Urinary bladder (tissue), 4 donors: ENCODE measurements around the gene FNIP2. TPM values are rescaled to one million over a fixed set of nuclear protein-coding genes. Genes with fewer than 3 reads are reported as not detected.

Source experiments
- DNase-seq: peaks from one replicate; pipeline ENCODE4 v3.0.0-alpha.2; 2015; ENCODE audit errors: extremely low spot score
- H3K27ac ChIP-seq: one replicate; pipeline ENCODE4 v1.5.1; 2013; ENCODE audit warnings: low read depth, mild to moderate bottlenecking, moderate library complexity
- H3K36me3 ChIP-seq: one replicate; pipeline ENCODE4 v1.6.1; 2013; ENCODE audit warnings: mild to moderate bottlenecking, moderate library complexity; ENCODE audit not compliant: insufficient read depth
- H3K4me1 ChIP-seq: one replicate; pipeline ENCODE4 v1.6.1; 2013; ENCODE audit warnings: mild to moderate bottlenecking, moderate library complexity; ENCODE audit not compliant: insufficient read depth
- H3K4me3 ChIP-seq: one replicate; pipeline ENCODE4 v1.5.1; 2013; ENCODE audit warnings: low read depth, low read length
- WGBS: extraction: QIAGEN DNeasy Blood & Tissue Kit; methylation state at CpG from one replicate; pipeline ENCODE4 v1.1.7; 2013; 5-methylcytosine and 5-hydroxymethylcytosine counted together
- polyA plus RNA-seq: library from polyadenylated mRNA; stranded (reverse); fragments of 200-250 nt; gene quantifications from one replicate; pipeline ENCODE4 v1.2.3, GENCODE V29; 2013
- total RNA-seq: library from RNA; depleted of rRNA; stranded (reverse); fragments of >200 nt; gene quantifications from one replicate; pipeline ENCODE4 v1.2.3, GENCODE V29; 2014
- donor health status: healthy with polysubstance abuse.
- donor health status: healthy.

FNIP2 gene
- total and polyA plus RNA-seq, 2 donors = 15.6 to 54.0 TPM

DNA sequence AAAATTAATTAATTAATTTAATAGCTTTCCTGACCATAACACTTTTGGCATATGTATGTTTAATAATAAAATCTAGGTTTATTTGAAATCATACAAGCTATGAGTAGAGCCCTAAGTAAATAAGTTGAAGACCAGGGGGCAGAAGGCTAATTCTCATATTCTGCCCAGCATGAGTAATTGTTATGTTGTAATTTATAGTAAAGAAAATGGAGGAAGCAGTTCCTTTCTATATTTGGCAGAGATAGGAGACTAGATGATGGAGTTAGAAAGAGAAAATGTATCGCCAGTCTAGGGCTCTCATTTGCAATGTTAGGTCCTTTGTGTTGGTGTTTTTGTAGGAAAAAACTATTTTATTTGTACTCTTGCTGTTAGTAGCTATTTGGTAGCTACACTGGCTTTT lies 89.1 kb downstream of the FNIP2 start:
- no peak overlapping the region for H3K27ac ChIP-seq
- no peaks in the 10 kb centered on the region for H3K4me1 ChIP-seq
- H3K4me3 ChIP-seq = no peak overlapping the region
- H3K36me3 ChIP-seq = peaks cover 7% of the 10 kb centered on the region
- 92% methylated on average over 1 of the region's 1 CpG for WGBS
- no peak for DNase-seq

DNA sequence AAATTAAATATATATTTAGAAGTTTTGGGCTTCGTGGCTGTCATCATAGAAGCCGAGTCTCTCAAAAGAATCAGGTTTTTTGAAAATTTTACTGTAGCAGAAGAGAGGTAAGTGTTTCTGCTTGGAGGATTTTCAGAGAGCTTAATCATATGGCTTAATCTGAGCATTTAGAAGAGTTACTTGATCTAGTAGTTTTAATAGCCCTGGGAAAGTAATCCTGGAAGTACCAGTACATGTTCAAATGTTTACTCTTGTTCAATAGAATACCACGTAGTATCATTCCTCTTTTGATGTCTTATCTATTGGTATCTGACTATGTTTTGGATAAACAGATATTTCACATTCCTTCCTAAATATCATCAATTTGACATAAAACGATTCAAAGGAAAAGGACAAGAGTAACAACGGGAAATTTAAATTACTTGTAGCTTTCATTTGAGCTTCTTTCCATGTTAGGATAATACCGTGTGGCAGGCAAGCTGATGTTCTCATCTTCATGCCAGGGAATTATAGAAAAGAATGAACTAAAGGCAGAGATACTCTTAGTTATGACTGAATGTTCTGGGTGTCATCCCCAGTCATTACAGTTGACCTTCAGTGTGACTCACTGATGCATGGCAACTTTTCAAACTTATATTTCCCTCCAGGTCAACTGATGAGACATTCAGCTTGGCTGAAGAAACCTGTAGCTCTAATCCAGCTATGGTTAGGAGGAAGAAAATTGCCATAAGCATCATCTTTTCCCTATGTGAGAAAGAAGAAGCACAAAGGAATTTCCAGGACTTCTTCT lies 89.8 kb downstream of the FNIP2 start:
- no peak overlapping the region for H3K4me3 ChIP-seq
- WGBS = 58% methylated on average over 6 of the region's 6 CpGs
- no peak for DNase-seq
- H3K4me1 ChIP-seq = no peaks in the 10 kb centered on the region
- H3K36me3 ChIP-seq = peaks cover 7% of the 10 kb centered on the region
- H3K27ac ChIP-seq = no peak overlapping the region

DNA sequence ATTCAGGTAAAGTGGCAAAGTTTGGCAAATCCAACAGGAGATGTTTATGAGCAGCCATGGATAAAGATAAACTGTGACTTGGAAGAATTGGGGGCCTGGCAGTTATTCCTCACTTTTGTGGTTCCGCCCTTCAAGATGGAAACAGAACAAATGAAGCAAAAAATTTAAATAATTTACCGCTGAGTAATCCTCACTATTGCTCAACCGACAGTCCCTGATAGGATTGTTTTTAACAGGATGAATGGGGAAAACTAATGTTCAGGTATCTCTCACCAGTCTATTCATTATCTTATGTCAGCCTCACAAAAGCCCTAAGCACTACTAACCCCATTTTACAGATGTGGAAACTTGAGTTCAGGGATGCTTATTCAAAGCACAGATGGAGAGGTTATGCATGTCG lies 90.8 kb downstream of the FNIP2 start:
- no peak for DNase-seq
- WGBS = 96% methylated on average over 4 of the region's 4 CpGs
- H3K4me1 ChIP-seq = no peaks in the 10 kb centered on the region
- no peak overlapping the region for H3K27ac ChIP-seq
- no peak overlapping the region for H3K4me3 ChIP-seq
- H3K36me3 ChIP-seq = peaks cover 7% of the 10 kb centered on the region

DNA sequence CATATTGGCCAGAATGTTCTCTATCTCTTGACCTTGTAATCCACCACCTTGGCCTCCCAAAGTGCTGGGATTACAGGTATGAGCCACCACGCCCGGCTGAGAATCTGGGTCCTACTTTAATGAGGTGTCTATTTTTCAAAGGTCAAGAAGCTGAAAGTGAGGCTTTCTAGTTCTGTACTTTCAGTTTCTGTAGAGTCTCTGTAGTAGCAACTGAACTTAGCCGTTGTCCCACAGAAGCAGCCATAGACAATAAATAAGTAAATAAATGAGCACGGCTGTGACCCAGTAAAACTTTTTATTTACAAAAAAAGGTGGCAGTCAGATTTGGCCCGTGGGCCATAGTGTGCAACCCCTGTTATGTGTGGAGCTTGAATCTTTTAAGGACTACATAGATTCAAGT lies 92.0 kb downstream of the FNIP2 start:
- peaks cover 7% of the 10 kb centered on the region for H3K36me3 ChIP-seq
- no peak for DNase-seq
- H3K4me1 ChIP-seq = no peaks in the 10 kb centered on the region
- H3K4me3 ChIP-seq = no peak overlapping the region
- H3K27ac ChIP-seq = no peak overlapping the region
- 85% methylated on average over 5 of the region's 5 CpGs for WGBS

DNA sequence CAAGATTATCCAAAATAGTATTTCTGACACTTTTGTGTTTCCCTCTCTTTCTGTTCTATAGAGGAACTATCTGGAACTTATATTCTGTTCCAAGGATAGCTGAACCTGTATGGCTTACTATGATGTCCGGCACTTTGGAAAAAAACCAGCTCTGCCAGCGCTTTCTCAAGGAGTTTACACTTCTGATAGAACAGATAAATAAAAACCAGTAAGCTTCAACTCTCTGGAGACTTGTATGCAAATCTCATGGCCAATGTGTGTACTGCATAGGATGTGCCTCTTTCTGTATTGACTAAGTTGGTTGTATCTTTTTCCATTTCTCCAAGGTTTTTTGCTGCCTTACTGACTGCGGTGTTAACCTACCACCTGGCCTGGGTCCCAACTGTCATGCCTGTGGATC lies 92.5 kb downstream of the FNIP2 start:
- no peak for DNase-seq
- 96% methylated on average over 3 of the region's 3 CpGs for WGBS
- no peaks in the 10 kb centered on the region for H3K4me1 ChIP-seq
- no peak overlapping the region for H3K27ac ChIP-seq
- no peak overlapping the region for H3K4me3 ChIP-seq
- H3K36me3 ChIP-seq = peaks cover 7% of the 10 kb centered on the region

DNA sequence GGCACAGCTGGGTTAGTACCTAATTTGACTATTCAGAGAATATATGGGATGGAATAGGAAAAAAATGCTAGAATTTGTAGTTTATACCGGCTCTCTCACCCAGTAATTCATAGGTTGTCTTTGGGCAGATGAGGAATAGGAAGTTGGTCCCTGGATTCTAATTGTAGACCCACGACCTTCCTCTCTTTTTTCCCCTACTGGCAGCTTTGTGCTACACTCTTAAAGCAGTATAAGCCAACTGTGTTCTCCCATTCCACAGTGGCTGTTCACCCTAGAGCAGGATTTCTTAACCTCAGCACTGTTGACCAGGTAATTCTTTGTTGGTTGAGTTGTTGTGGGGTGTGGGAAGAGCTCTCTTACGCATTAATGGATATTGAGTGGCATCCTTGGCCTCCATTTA lies 92.9 kb downstream of the FNIP2 start:
- Histone ChIP-seq H3K4me1 (no peaks in the 10 kb centered on the region), H3K36me3 (peaks cover 7% of the 10 kb centered on the region), H3K27ac (no peak overlapping the region), H3K4me3 (no peak overlapping the region)
- WGBS = 92% methylated on average over 3 of the region's 3 CpGs
- DNase-seq = no peak

DNA sequence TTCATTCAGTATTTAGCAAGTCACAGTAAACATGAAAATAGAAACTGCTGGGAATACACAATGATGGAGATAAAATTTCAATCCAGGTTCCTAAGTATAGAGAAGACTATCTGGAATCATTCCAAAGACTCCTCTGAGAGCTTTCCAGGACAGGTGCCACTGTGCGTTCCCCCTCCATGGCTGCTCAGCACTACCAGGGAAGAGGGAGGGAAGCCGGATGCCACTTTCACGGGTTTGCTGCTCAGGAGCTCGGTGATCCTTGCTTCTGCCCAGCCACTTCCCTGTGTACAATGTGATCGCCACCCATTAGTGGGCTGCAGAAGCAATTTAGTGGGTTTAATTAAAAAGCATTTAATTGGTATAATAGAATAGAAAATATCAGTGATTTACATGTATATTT lies 94.5 kb downstream of the FNIP2 start:
- no peak for DNase-seq
- H3K4me1 ChIP-seq = no peaks in the 10 kb centered on the region
- H3K27ac ChIP-seq = no peak overlapping the region
- WGBS = 95% methylated on average over 5 of the region's 5 CpGs
- H3K36me3 ChIP-seq = peaks cover 7% of the 10 kb centered on the region
- no peak overlapping the region for H3K4me3 ChIP-seq

DNA sequence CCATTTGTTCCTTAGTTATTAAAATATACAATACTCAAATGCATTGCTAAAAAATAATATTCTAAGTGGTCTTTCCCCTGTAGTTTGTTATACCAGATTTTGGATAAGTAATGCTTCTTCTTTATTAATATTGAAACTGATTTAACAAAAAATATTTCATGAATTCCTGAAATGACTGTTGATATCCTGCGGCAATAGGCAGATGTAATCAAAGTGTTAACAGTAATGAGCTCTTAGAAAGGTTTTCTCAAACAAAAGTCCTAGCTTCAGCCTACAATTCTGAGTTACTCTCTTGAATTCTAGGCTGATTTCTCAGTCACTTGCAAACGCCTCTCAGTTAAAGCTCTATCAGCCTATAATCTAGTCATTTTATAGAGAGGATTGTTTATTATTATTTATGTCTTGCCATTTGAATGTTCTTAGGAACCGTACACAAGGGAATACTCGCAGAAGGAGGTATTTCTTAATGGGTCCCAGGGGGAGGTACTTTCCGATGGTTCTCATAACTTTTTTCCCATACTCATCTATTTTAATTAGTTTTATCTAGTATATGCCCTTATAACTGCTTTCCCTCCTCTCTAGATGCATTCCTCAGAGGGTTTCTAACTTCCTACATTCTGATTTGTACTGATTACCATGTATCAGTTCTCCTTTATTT lies 96.8 kb downstream of the FNIP2 start:
- no peaks in the 10 kb centered on the region for H3K4me1 ChIP-seq
- peaks cover 5% of the 10 kb centered on the region for H3K36me3 ChIP-seq
- H3K4me3 ChIP-seq = no peak overlapping the region
- 68% methylated on average over 5 of the region's 5 CpGs for whole genome bisulfite sequencing
- no peak for DNase-seq
- no peak overlapping the region for H3K27ac ChIP-seq

DNA sequence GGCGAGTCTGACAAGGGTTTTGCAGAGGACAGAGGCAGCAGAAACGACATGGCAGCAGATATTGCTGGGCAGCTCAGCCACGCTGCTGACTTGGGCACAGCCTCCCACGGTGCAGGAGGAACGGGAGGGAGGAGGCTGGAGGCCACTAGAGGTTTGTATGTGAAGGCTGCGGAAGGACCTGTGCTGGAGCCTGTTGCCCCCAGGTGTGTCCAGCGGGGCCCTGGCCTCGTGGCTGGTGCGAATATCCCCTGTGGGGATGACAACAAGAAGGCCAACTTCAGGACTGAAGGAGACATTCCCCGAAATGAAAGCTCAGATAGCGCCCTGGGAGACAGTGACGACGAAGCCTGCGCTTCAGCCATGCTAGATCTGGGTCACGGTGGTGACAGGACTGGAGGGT lies 100.2 kb downstream of the FNIP2 start:
- H3K27ac ChIP-seq = no peak overlapping the region
- DNase-seq = no peak
- no peaks in the 10 kb centered on the region for H3K4me1 ChIP-seq
- H3K36me3 ChIP-seq = no peaks in the 10 kb centered on the region
- WGBS = 96% methylated on average over 15 of the region's 15 CpGs
- H3K4me3 ChIP-seq = no peak overlapping the region

DNA sequence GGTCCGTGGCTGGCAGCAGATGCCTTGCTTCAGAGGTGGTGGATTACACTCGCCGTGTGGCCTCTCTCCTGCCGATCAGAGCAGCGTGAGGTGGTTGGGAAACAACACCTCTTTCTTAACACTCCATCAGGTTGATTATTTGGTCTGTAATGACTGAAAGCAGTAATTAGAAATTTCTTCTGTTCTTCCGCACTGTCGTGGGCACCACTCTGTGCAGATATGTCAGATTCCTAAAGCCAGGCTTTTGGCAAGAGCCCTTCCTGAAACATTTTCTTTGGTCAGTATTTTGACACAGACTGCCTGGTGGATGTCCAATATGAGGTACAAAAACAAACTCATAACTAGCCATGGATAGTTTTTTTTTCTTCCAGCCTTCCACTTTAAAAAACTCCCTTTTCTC lies 100.9 kb downstream of the FNIP2 start:
- H3K27ac ChIP-seq = no peak overlapping the region

DNA sequence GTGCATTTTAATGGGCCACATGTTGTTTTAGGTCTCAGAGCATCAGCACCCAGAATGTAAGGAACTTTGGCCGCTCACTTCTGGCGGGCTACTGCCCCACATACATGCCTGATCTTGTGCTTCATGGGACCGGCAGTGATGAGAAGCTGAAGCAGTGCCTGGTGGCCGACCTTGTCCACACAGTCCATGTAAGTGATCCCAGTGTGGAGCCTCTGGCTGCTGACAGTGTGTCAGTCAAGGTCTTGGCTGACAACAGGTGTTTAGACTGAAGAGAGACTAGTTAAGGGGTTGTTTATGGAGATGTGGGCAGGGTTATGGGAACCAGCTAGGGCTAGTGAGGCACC lies 101.4 kb downstream of the FNIP2 start:
- Histone ChIP-seq H3K4me3 (no peak overlapping the region), H3K4me1 (no peaks in the 10 kb centered on the region), H3K27ac (no peak overlapping the region), H3K36me3 (no peaks in the 10 kb centered on the region)
- WGBS = 84% methylated on average over 4 of the region's 4 CpGs
- no peak for DNase-seq

More for the DNA sequence above, 100.9 kb downstream of the FNIP2 start:
- H3K4me1 ChIP-seq = no peaks in the 10 kb centered on the region
- WGBS = 89% methylated on average over 7 of the region's 7 CpGs
- H3K4me3 ChIP-seq = no peak overlapping the region
- no peaks in the 10 kb centered on the region for H3K36me3 ChIP-seq
- DNase-seq = no peak

DNA sequence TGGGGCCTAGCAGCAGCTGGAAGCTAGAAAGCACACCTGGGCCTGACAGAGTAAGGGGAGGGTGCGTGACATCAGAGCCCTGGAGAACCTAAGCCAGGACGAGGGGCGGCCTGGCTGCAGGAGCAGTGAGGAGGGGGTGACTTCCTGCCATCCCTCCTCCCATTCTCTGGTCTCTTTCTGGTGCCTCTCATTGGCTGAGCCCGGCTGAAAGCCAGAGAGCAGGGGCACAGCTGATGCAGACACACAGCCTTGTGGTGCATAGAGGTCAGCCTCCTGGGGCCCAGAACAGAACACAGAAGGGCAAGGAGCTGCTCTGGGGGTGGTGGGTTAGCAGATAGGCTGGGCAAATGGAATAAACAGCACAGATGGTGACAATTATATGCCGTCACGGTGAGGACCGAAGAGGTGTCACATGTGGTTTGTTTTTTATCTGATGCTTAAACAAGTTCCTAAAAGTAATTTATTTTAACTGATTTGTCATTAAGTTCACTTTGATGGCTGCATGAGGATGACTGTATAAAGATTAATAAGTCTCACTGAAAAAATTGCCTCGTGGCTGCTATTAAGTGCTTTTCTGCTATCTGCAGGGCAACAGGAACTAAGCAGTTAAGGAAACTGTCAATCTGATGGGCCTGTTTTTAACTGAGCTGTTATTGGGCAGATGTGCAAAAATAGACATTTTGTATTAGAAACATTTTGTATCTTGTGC lies 102.0 kb downstream of the FNIP2 start:
- H3K4me3 ChIP-seq = no peak overlapping the region
- no peak overlapping the region for H3K27ac ChIP-seq
- no peaks in the 10 kb centered on the region for H3K36me3 ChIP-seq
- no peaks in the 10 kb centered on the region for H3K4me1 ChIP-seq
- WGBS = 76% methylated on average over 8 of the region's 8 CpGs
- DNase-seq = no peak

DNA sequence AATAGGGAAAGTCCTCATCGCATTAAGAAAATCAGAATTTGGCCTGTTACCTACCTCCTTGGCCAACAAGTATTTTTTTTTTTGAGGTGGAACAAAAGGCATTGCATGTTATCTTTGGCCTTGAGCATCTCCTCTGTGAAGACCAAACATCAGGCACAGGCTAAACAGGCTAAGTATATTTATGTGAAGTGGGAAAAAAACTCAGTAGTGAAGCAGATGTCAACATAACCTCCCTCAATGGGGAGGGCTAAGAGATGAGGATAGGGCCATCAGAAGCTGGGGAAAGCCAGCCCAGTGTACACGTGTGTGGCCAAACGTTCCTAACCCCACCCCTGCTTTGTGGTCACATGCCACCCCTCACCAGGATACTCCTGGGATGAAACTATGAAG lies 102.5 kb downstream of the FNIP2 start:
- Histone ChIP-seq H3K36me3 (no peaks in the 10 kb centered on the region), H3K4me1 (no peaks in the 10 kb centered on the region), H3K4me3 (no peak overlapping the region), H3K27ac (no peak overlapping the region)
- WGBS = 52% methylated on average over 3 of the region's 3 CpGs
- no peak for DNase-seq

DNA sequence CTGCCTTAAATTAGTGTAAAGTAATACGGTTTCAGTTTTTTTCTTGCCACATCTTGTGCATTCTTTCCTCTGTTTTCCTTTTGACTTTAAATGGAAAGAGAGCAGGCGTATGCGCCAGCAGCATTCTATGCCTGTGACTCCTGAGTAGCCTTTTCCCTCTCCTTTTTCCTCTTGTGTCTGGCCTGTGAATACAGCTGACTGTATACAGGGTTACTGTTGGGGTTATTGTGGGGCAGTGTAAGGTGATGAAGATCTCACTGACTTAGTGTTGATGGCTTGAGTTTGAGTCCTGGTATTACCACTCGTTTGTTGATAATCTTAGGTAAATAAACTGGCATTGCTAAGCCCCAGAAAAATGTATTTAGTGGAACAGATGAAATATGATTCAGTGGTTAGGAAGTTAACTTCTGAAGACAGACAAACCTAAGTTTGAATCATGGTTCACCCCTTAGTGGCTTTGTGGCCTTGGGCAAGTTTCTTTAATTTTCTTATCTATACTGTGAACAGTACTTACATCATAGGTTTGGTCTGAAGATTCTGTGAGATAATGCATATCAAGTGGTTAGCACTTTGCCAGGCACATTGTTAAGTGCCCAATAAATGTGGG lies 105.1 kb downstream of the FNIP2 start:
- Histone ChIP-seq H3K36me3 (no peaks in the 10 kb centered on the region), H3K27ac (no peak overlapping the region), H3K4me3 (no peak overlapping the region), H3K4me1 (no peaks in the 10 kb centered on the region)
- no peak for DNase-seq
- 66% methylated on average over 4 of the region's 4 CpGs for WGBS
